Stimulated activated CD8-positive, alpha-beta memory T cell treated with anti-CD3 and anti-CD28 coated beads, Interleukin-15, amount 100 ng/mL, for 1 hour (primary cell): Measurements from ENCODE around the gene MEF2B.
"Not testable (repeated sequence)": the region's sequence is repeated elsewhere in the genome, so short reads cannot be mapped to it uniquely, and the experiment has no call there.

ENCODE experiments used
- DNase-seq: peaks from one replicate; pipeline ENCODE4 v3.0.0-alpha.2; 2020; ENCODE audit warnings: low read depth

MEF2B gene

GRCh38 chr19:19155495-19156219 is 14.4 kb downstream of the MEF2B start:
- DNase-seq, result no peak

- no peak for DNase-seq
Measured at GRCh38 chr19:19154768-19155494, 15.1 kb downstream of the MEF2B start.

- DNase-seq, result no peak
Measured at GRCh38 chr19:19152668-19153384, 17.2 kb downstream of the MEF2B start.

GRCh38 chr19:19151418-19151817 is 18.6 kb downstream of the MEF2B start:
- DNase-seq, result no peak

- no peak for DNase-seq
Measured at GRCh38 chr19:19149435-19149834, 20.6 kb downstream of the MEF2B start.

- DNase-seq, result not testable (repeated sequence)
Measured at GRCh38 chr19:19148504-19148903, 21.6 kb downstream of the MEF2B start.

- no peak for DNase-seq
Measured at GRCh38 chr19:19147344-19147743, 22.7 kb downstream of the MEF2B start.

GRCh38 chr19:19146865-19147264 is 23.2 kb downstream of the MEF2B start:
- DNase-seq, result no peak

GRCh38 chr19:19145684-19146608 is 24.1 kb downstream of the MEF2B start:
- DNase-seq, result peak; percentile 82

GRCh38 chr19:19145281-19145680 is 24.8 kb downstream of the MEF2B start:
- no peak for DNase-seq

GRCh38 chr19:19142347-19142746 is 27.7 kb downstream of the MEF2B start:
- DNase-seq, result no peak

GRCh38 chr19:19140476-19140875 is 29.6 kb downstream of the MEF2B start:
- no peak for DNase-seq

GRCh38 chr19:19139876-19140229 is 30.2 kb downstream of the MEF2B start:
- DNase-seq, result no peak

GRCh38 chr19:19138109-19138981 is 31.7 kb downstream of the MEF2B start, which contains the start of gene TMEM161A:
TSS of gene TMEM161A (minus strand) at chr19:19138478. CDS start at chr19:19138428, 50 bp downstream.
- DNase-seq, result peak; percentile 90

- DNase-seq, result no peak
Measured at GRCh38 chr19:19137556-19138108, 32.4 kb downstream of the MEF2B start.

- DNase-seq, result not testable (repeated sequence)
Measured at GRCh38 chr19:19135713-19136112, 34.4 kb downstream of the MEF2B start.

GRCh38 chr19:19134687-19135158 is 35.3 kb downstream of the MEF2B start:
- no peak for DNase-seq

GRCh38 chr19:19133985-19134384 is 36.1 kb downstream of the MEF2B start:
- DNase-seq, result no peak

GRCh38 chr19:19132912-19133311 is 37.2 kb downstream of the MEF2B start:
- DNase-seq, result no peak

- DNase-seq, result no peak
Measured at GRCh38 chr19:19131989-19132388, 38.1 kb downstream of the MEF2B start.
